ENCODE measurements around the gene ULBP2.

The ULBP2 gene

DNA sequence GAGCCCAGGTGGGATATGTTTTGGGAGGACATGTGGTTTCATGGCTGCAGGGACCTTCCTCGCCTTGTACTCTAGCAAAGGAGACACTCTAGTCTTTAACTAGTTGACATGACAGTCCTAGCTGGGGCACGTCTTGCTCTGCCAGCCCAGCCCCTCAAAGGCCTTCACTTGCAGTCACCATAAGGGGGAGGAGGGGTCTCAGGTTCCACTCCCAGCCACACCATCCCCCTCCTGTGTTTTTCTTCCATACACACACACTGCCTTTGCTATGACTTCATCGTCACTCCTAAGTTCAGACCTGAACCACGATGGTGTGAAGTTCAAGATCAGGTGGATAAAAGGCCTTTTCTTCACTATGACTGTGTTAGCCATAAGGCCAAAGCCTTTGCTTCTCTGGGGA, 35.4 kb downstream of the ULBP2 start:
- Histone ChIP-seq H3K27ac (no peak overlapping the region), H3K4me3 (no peak overlapping the region)
- TF ChIP-seq, protein P1, sequence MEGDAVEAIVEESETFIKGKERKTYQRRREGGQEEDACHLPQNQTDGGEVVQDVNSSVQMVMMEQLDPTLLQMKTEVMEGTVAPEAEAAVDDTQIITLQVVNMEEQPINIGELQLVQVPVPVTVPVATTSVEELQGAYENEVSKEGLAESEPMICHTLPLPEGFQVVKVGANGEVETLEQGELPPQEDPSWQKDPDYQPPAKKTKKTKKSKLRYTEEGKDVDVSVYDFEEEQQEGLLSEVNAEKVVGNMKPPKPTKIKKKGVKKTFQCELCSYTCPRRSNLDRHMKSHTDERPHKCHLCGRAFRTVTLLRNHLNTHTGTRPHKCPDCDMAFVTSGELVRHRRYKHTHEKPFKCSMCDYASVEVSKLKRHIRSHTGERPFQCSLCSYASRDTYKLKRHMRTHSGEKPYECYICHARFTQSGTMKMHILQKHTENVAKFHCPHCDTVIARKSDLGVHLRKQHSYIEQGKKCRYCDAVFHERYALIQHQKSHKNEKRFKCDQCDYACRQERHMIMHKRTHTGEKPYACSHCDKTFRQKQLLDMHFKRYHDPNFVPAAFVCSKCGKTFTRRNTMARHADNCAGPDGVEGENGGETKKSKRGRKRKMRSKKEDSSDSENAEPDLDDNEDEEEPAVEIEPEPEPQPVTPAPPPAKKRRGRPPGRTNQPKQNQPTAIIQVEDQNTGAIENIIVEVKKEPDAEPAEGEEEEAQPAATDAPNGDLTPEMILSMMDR (IDR thresholded peaks at IDR 0.05), result no peak
- no peak for DNase-seq (ENCODE audit: low spot score)

DNA sequence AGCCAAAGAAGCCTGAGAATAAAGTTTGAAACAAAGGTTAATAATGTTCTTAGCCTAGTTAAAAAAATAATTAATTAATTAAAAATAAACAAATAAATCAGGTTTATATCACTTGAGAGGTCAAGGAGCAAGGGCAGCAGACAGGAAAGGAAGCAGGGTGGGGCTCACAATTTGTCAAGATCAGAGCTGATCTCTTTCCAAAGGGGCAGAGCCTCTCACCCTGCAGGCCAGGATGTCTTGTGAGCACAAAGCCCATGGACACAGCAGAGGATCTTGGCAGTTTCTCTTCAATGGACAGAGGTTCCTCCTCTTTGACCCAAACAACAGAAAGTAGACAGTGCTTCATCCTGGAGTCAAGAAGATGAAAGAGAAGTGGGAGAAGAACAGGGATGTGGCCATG, 36.8 kb downstream of the ULBP2 start:
- no peak overlapping the region for H3K4me3 ChIP-seq
- no peak for DNase-seq (ENCODE audit: low spot score)
- TF ChIP-seq, protein P1 (IDR thresholded peaks at IDR 0.05), result no peak

DNA sequence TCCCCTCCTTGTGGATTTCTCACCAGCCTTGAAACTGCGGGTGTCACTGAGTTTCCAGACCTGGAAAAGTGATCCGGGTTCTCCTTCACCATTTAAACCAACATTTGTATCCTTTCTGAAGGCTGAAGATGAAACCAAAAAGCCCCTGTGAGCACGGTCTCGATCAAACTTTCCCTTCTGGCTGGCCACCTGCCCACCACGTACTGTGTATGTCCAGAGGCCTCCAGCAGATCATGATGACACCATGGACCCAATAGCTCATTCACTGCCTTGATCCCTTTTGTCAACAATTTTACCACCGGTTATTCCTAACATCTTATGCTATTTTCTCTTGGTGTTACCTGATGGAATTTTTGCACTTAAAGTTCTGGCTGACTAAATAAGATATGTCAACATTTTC, 37.5 kb downstream of the ULBP2 start:
- no peak overlapping the region for H3K27ac ChIP-seq
- no peak overlapping the region for H3K4me3 ChIP-seq
- no peak for DNase-seq (ENCODE audit: low spot score)
- TF ChIP-seq, protein P1 (IDR thresholded peaks at IDR 0.05), result no peak

More for the DNA sequence above, 36.8 kb downstream of the ULBP2 start:
- H3K27ac ChIP-seq, result no peak overlapping the region

DNA sequence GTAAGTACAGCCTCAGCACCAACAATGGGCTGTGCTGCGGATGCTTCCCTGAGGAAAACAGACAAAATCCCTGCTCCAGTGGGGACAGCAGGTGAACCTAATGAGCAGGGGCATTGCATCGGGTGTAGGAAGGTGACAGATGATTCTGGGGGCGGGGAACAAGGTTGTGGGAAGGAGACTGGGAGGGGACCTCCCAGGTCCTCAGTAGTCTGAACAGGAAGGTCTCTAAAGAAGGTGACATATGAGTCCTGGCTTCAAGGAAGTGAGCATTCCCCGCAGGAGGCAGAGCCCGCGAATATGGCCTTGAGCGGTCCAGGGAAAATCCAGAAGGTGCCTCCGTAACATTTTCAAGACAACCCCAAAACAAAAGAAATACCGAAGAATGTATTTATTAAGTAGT, 41.3 kb downstream of the ULBP2 start:
- DNase-seq (ENCODE audit: low spot score), result peak; percentile 65
- Histone ChIP-seq H3K4me3 (no peak overlapping the region), H3K27ac (no peak overlapping the region)
- TF ChIP-seq, protein P1 (IDR thresholded peaks at IDR 0.05), result no peak

DNA sequence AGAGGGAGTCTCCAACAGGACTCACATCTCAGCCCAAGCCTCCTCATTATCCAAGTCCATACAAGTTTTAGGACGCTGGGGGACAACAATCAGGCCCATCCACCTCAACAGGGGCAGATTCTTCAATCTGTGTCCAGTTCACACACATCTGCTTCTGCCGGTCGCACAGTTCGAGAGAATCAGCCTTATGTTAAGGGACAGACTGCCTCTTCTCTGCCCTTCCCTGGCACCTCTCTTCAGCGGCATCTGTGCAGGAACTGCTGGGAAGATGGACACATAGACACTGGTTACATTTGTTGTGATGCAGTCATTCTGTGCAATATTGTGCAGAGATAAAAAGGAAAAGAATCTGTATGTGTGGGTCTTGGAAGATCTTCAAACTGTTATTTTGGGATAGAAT, 43.0 kb downstream of the ULBP2 start:
- H3K4me3 ChIP-seq, result no peak overlapping the region
- no peak overlapping the region for H3K27ac ChIP-seq
- TF ChIP-seq, protein P1 (IDR thresholded peaks at IDR 0.05), result no peak
- DNase-seq (ENCODE audit: low spot score), result peak; percentile 45

DNA sequence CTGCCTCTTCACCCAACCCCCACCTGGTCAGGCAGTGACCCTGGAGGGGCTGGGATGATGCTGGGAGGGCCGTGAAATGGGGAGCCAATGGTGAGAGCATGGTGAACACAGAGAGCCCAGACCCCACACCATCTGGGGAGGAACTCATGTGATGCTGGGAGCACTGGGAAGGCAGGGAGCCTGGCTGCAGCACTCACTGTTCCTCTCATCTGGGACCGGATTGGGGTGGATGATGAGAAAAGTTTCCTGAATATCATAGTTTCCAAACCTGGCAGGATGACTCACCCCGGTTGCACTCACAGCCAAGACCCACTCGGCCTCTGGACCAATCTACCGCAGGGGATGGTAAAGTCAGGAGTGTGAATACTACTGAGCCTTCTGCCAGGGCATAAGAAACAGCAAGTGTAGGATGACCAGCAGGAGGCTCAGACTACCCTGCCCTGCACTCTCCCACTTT, 43.7 kb downstream of the ULBP2 start:
- TF ChIP-seq, protein P1 (IDR thresholded peaks at IDR 0.05), result no peak
- no peak overlapping the region for H3K4me3 ChIP-seq
- peak; percentile 52 for DNase-seq (ENCODE audit: low spot score)
- no peak overlapping the region for H3K27ac ChIP-seq

DNA sequence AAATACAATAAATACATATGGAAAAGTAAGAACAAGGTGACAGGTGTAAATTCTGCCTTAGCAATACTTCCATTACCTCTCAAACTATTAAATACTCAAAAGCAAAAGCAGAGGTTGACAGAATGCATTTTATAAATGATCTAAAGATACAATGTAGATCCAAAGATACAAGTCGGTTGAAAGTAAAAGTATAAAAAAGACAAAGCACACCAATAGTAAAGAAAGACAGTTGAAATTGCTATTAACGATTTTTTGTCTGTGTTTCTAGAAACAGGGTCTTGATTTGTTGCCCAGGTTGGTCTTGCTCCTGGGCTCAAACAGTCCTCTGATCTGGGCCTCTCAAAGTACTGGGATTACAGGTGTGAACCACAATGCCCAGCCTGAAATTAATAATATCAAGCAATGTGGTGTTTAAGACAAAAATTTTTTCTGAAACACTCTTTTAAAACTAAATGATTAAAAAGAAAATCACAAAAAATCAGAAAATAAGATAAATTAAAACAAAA, 45.8 kb downstream of the ULBP2 start:
- no peak for DNase-seq (ENCODE audit: low spot score)
- Histone ChIP-seq H3K27ac (no peak overlapping the region), H3K4me3 (no peak overlapping the region)
- TF ChIP-seq, protein P1 (IDR thresholded peaks at IDR 0.05), result no peak
